Stomach smooth muscle (tissue), 2 donors: Measurements from ENCODE around the gene TBCK.

Source experiments
- H3K27ac ChIP-seq: one replicate; pipeline ENCODE4 v1.7.0; 2013; ENCODE audit warnings: mild to moderate bottlenecking, low read length, inconsistent platforms
- H3K27me3 ChIP-seq, 2 donors: one replicate each; pipeline ENCODE4 v1.7.0; 2013; ENCODE audit warnings: low read length in 2 of 2; ENCODE audit not compliant: insufficient read depth in 2 of 2, control insufficient read depth in 1 of 2
- H3K36me3 ChIP-seq, 2 donors: one replicate each; pipeline ENCODE4 v1.7.0; 2013; ENCODE audit warnings: low read length in 2 of 2; ENCODE audit not compliant: control insufficient read depth in 2 of 2, insufficient read depth in 2 of 2
- H3K4me1 ChIP-seq: one replicate; pipeline ENCODE4 v1.7.0; 2013; ENCODE audit warnings: low read length; ENCODE audit not compliant: control insufficient read depth, insufficient read depth
- H3K4me3 ChIP-seq, 2 donors: one replicate each; pipeline ENCODE4 v1.7.0; 2013; ENCODE audit warnings: low read length in 2 of 2
- H3K9ac ChIP-seq, 2 donors: one replicate each; pipeline ENCODE4 v1.7.0; 2013; ENCODE audit warnings: low read length in 2 of 2, mild to moderate bottlenecking in 1 of 2
- H3K9me3 ChIP-seq, 2 donors: one replicate each; pipeline ENCODE4 v1.7.0; 2013; ENCODE audit warnings: low read length in 2 of 2; ENCODE audit not compliant: control insufficient read depth in 2 of 2
- donor health status: healthy.
- donor health status: Pancreatic carcinoma.

TBCK gene

GRCh38 chr4:106306561-106306960 is 9.4 kb downstream of the TBCK start:
- no peaks in the 10 kb centered on the region for H3K9me3 ChIP-seq
- no peaks in the 10 kb centered on the region for H3K27me3 ChIP-seq
- H3K9ac ChIP-seq, result no peak overlapping the region
- no peaks in the 10 kb centered on the region for H3K4me1 ChIP-seq
- no peak overlapping the region for H3K4me3 ChIP-seq
- H3K27ac ChIP-seq, result no peak overlapping the region
- peaks cover 0 to 3% of the 10 kb centered on the region in 2 donors for H3K36me3 ChIP-seq

DNA sequence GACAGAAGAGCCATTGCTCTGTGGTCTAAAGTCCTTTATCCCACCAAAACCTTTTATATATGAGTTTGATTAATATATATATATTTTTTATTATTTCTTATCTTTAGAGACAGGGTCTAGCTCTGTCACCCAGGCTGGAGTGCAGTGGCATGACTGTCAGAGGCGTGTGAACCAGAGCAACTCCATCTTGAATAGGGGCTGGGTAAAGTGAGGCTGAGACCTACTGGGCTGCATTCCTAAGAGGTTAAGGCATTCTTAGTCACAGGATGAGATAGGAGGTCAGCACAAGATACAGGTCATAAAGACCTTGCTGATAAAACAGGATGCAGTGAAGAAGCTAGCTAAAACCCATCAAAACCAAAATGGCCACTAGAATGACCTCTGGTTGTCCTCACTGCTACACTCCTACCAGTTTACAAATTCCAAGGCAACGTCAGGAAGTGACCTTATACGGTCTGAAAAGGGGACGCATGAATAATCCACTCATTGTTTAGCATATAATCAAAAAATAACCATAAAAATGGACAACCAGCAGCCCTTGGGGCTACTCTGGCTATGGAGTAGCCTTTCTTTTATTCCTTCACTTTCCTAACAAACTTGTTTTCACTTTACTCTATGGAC is 10.5 kb downstream of the TBCK start:
- Histone ChIP-seq H3K9ac (no peak overlapping the region), H3K36me3 (peaks cover 0 to 3% of the 10 kb centered on the region in 2 donors)

DNA sequence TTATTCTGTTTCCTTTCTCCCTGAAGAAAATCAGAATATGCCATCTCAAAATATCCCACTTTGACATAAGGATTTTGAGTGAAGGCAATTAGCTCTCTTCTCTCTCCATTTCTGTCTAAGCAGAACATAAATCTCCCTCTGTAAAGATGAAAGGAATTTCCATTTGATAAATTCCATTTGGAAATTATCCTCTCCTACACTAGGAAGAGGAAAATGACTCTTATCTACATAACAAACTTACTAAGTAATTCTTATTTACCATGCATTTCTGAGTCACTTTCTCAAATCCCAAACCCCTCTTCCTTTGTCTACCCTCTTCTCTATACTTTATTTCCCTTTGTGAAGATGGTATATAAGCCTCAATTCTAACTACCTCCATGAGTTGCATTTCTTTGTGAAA is 11.4 kb downstream of the TBCK start:
- H3K9ac ChIP-seq, result no peak overlapping the region
- no peaks in the 10 kb centered on the region for H3K27me3 ChIP-seq
- H3K4me1 ChIP-seq, result no peaks in the 10 kb centered on the region
- peaks cover 0 to 3% of the 10 kb centered on the region in 2 donors for H3K36me3 ChIP-seq
- no peaks in the 10 kb centered on the region for H3K9me3 ChIP-seq
- H3K4me3 ChIP-seq, result no peak overlapping the region
- no peak overlapping the region for H3K27ac ChIP-seq

More for the DNA sequence above, 10.5 kb downstream of the TBCK start:
- Histone ChIP-seq H3K9me3 (no peaks in the 10 kb centered on the region), H3K27me3 (no peaks in the 10 kb centered on the region), H3K4me1 (no peaks in the 10 kb centered on the region), H3K4me3 (no peak overlapping the region), H3K27ac (no peak overlapping the region)

- Histone ChIP-seq H3K9ac (no peak overlapping the region), H3K9me3 (no peaks in the 10 kb centered on the region), H3K4me1 (no peaks in the 10 kb centered on the region), H3K36me3 (peaks cover 0 to 7% of the 10 kb centered on the region in 2 donors), H3K27me3 (no peaks in the 10 kb centered on the region), H3K4me3 (no peak overlapping the region), H3K27ac (no peak overlapping the region)
These were observed 12.3 kb downstream of the TBCK start for GRCh38 chr4:106303548-106304281.

- Histone ChIP-seq H3K4me3 (no peak overlapping the region), H3K27me3 (no peaks in the 10 kb centered on the region), H3K36me3 (peaks cover 0 to 7% of the 10 kb centered on the region in 2 donors), H3K4me1 (no peaks in the 10 kb centered on the region), H3K9me3 (no peaks in the 10 kb centered on the region), H3K27ac (no peak overlapping the region), H3K9ac (no peak overlapping the region)
These were observed 14.0 kb downstream of the TBCK start for GRCh38 chr4:106302062-106302438.

- Histone ChIP-seq H3K27ac (no peak overlapping the region), H3K4me3 (no peak overlapping the region), H3K36me3 (peaks cover 0 to 7% of the 10 kb centered on the region in 2 donors), H3K4me1 (no peaks in the 10 kb centered on the region), H3K9me3 (no peaks in the 10 kb centered on the region), H3K27me3 (no peaks in the 10 kb centered on the region), H3K9ac (no peak overlapping the region)
These were observed 14.5 kb downstream of the TBCK start for GRCh38 chr4:106301393-106302061.

GRCh38 chr4:106299977-106300376 is 16.0 kb downstream of the TBCK start:
- Histone ChIP-seq H3K9me3 (no peaks in the 10 kb centered on the region), H3K27me3 (no peaks in the 10 kb centered on the region), H3K9ac (no peak overlapping the region), H3K36me3 (peaks cover 0 to 10% of the 10 kb centered on the region in 2 donors), H3K4me3 (no peak overlapping the region), H3K4me1 (no peaks in the 10 kb centered on the region), H3K27ac (no peak overlapping the region)

DNA sequence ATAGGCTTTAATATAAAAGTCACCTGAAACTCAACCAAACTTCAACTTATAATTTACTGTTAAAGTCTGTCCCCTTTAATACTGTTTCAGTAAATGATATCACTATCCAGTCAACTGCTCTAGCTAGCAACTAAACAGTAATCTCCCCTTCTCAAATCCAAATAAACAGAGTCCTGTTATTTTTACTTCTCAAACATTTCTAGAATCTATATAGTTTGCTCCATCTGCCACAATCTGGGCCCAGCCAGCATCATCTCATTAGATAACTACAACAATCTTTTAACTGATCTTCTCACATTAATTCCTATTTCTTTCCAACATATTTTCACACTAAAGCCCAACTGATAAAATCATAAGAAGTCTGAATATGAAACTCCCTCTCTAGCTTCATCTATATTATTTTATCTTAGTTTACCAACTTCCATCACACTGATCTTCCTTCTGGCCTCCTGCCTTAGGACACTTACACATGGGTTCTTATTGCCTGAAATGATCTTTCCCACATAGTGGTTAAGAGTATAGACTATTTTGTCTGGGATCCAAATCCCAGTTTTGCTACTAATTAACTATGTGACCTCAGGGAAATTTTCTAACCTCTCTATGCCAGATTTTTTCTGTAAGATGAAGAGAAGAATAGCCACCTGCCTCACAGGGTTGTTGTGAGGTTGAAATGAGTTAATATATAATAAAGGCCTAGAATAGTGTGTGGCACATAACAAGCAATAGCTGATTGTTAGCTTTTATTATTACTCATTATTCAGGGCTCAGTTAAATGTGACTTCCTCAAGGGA is 18.6 kb downstream of the TBCK start:
- H3K4me3 ChIP-seq, result no peak overlapping the region
- no peaks in the 10 kb centered on the region for H3K27me3 ChIP-seq
- H3K27ac ChIP-seq, result no peak overlapping the region
- peaks cover 0 to 15% of the 10 kb centered on the region in 2 donors for H3K36me3 ChIP-seq
- no peaks in the 10 kb centered on the region for H3K9me3 ChIP-seq
- no peaks in the 10 kb centered on the region for H3K4me1 ChIP-seq
- H3K9ac ChIP-seq, result no peak overlapping the region

- no peak overlapping the region for H3K4me3 ChIP-seq
- H3K4me1 ChIP-seq, result no peaks in the 10 kb centered on the region
- no peaks in the 10 kb centered on the region for H3K9me3 ChIP-seq
- no peak overlapping the region for H3K9ac ChIP-seq
- no peaks in the 10 kb centered on the region for H3K27me3 ChIP-seq
- H3K36me3 ChIP-seq, result peaks cover 8 to 17% of the 10 kb centered on the region in 2 donors
- H3K27ac ChIP-seq, result no peak overlapping the region
These were observed 21.9 kb downstream of the TBCK start for GRCh38 chr4:106294062-106294461.

- H3K4me3 ChIP-seq, result no peak overlapping the region
- H3K9ac ChIP-seq, result no peak overlapping the region
- H3K27ac ChIP-seq, result no peak overlapping the region
- no peaks in the 10 kb centered on the region for H3K4me1 ChIP-seq
- no peaks in the 10 kb centered on the region for H3K9me3 ChIP-seq
- H3K27me3 ChIP-seq, result no peaks in the 10 kb centered on the region
- H3K36me3 ChIP-seq, result peaks cover 8 to 13% of the 10 kb centered on the region in 2 donors
These were observed 24.3 kb downstream of the TBCK start for GRCh38 chr4:106291678-106292077.
